ENCODE measurements around the gene SCO2. TPM values are rescaled to one million over a fixed set of nuclear protein-coding genes. Genes with fewer than 3 reads are reported as not detected.

SCO2 gene
- total and polyA plus RNA-seq, 9 of the 15 experiments (the other 6 are each of a cell fraction or from before 2014, with no cell fraction given), result 0.34 to 4.0 (median 1.1) TPM; not detected in 3

DNA sequence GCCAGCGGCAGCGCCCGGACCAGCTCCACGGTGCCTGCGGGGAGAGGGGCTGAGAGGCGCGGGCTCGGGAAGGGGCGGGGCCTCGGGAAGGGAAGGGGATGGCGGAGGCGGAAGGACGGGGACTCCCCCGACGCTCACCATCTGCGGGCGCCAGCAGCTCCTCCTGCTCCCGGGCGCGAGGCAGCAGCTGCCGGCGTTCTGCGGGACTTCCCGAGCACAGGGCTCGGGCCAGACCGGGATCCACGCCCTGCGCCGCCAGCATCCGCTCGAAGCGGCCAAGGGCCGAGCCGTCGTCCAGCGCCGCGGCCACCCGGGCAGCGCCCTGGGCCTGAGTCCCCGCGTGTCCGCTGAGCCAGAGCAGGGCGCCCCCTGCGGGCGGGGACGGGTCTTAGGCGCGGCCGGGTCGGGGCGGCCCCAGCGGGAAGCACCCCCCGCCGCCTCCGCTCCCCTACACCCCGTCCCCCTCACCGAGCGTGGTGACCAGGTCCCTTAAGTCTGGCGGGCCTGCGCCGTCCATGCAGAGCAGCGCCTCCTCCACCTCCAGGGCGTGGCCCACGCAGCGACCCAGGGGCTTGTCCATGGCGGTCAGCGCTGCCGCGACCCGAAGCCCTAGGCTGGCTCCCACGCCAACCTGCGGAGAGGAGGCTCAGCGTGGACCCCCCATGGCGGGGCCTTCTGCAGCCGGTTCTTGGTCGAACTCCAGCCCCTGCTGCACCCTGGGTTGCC is 873 bp upstream of the SCO2 start (continued):
- TF ChIP-seq, protein P1, sequence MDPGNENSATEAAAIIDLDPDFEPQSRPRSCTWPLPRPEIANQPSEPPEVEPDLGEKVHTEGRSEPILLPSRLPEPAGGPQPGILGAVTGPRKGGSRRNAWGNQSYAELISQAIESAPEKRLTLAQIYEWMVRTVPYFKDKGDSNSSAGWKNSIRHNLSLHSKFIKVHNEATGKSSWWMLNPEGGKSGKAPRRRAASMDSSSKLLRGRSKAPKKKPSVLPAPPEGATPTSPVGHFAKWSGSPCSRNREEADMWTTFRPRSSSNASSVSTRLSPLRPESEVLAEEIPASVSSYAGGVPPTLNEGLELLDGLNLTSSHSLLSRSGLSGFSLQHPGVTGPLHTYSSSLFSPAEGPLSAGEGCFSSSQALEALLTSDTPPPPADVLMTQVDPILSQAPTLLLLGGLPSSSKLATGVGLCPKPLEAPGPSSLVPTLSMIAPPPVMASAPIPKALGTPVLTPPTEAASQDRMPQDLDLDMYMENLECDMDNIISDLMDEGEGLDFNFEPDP (CRISPR knock-in tag; IDR thresholded peaks at IDR 0.05), result no peak
- TF ChIP-seq, protein P2, sequence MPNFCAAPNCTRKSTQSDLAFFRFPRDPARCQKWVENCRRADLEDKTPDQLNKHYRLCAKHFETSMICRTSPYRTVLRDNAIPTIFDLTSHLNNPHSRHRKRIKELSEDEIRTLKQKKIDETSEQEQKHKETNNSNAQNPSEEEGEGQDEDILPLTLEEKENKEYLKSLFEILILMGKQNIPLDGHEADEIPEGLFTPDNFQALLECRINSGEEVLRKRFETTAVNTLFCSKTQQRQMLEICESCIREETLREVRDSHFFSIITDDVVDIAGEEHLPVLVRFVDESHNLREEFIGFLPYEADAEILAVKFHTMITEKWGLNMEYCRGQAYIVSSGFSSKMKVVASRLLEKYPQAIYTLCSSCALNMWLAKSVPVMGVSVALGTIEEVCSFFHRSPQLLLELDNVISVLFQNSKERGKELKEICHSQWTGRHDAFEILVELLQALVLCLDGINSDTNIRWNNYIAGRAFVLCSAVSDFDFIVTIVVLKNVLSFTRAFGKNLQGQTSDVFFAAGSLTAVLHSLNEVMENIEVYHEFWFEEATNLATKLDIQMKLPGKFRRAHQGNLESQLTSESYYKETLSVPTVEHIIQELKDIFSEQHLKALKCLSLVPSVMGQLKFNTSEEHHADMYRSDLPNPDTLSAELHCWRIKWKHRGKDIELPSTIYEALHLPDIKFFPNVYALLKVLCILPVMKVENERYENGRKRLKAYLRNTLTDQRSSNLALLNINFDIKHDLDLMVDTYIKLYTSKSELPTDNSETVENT (CRISPR knock-in tag; IDR thresholded peaks at IDR 0.05), result peak; percentile 48; the same call in 1 of the 2 replicates
- no peak for TF ChIP-seq ZNF217 (CRISPR knock-in tag; IDR thresholded peaks at IDR 0.05)
- TF ChIP-seq, protein P3, sequence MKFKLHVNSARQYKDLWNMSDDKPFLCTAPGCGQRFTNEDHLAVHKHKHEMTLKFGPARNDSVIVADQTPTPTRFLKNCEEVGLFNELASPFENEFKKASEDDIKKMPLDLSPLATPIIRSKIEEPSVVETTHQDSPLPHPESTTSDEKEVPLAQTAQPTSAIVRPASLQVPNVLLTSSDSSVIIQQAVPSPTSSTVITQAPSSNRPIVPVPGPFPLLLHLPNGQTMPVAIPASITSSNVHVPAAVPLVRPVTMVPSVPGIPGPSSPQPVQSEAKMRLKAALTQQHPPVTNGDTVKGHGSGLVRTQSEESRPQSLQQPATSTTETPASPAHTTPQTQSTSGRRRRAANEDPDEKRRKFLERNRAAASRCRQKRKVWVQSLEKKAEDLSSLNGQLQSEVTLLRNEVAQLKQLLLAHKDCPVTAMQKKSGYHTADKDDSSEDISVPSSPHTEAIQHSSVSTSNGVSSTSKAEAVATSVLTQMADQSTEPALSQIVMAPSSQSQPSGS (CRISPR knock-in tag; IDR thresholded peaks at IDR 0.05), result no peak
- TF ChIP-seq EGR1 (conservative IDR thresholded peaks at IDR 0.05), result peak; percentile 61; the same call in 1 of the 2 replicates
- no peak for TF ChIP-seq TSC22D4 (tag; IDR thresholded peaks at IDR 0.05)
- peak; percentile 67 for TF ChIP-seq RBM22 (IDR thresholded peaks at IDR 0.05; ENCODE audit: low read depth, low read length, poor library complexity, severe bottlenecking)
- TF ChIP-seq CBX1 (IDR thresholded peaks at IDR 0.05; ENCODE audit: low read depth), result no peak
- TF ChIP-seq RBM39 (optimal IDR thresholded peaks at IDR 0.05; ENCODE audit: low read depth, low read length), result no peak
- TF ChIP-seq CXXC5 (CRISPR knock-in tag; IDR thresholded peaks at IDR 0.05), result peak; percentile 43
- no peak for TF ChIP-seq RBM17 (IDR thresholded peaks at IDR 0.05; ENCODE audit: borderline replicate concordance, low read depth, low read length)
- TF ChIP-seq TCFL5 (CRISPR knock-in tag; conservative IDR thresholded peaks at IDR 0.05), result no peak
- TF ChIP-seq SRSF9 (IDR thresholded peaks at IDR 0.05; ENCODE audit: borderline replicate concordance, low read depth, low read length), result no peak
- no peak for TF ChIP-seq CHD4 (IDR thresholded peaks at IDR 0.05; ENCODE audit: insufficient read depth, insufficient replicate concordance, low read depth, low read length, poor library complexity, severe bottlenecking)
- no peak for TF ChIP-seq GABPB2 (CRISPR knock-in tag; conservative IDR thresholded peaks at IDR 0.05)
- TF ChIP-seq, protein P4, sequence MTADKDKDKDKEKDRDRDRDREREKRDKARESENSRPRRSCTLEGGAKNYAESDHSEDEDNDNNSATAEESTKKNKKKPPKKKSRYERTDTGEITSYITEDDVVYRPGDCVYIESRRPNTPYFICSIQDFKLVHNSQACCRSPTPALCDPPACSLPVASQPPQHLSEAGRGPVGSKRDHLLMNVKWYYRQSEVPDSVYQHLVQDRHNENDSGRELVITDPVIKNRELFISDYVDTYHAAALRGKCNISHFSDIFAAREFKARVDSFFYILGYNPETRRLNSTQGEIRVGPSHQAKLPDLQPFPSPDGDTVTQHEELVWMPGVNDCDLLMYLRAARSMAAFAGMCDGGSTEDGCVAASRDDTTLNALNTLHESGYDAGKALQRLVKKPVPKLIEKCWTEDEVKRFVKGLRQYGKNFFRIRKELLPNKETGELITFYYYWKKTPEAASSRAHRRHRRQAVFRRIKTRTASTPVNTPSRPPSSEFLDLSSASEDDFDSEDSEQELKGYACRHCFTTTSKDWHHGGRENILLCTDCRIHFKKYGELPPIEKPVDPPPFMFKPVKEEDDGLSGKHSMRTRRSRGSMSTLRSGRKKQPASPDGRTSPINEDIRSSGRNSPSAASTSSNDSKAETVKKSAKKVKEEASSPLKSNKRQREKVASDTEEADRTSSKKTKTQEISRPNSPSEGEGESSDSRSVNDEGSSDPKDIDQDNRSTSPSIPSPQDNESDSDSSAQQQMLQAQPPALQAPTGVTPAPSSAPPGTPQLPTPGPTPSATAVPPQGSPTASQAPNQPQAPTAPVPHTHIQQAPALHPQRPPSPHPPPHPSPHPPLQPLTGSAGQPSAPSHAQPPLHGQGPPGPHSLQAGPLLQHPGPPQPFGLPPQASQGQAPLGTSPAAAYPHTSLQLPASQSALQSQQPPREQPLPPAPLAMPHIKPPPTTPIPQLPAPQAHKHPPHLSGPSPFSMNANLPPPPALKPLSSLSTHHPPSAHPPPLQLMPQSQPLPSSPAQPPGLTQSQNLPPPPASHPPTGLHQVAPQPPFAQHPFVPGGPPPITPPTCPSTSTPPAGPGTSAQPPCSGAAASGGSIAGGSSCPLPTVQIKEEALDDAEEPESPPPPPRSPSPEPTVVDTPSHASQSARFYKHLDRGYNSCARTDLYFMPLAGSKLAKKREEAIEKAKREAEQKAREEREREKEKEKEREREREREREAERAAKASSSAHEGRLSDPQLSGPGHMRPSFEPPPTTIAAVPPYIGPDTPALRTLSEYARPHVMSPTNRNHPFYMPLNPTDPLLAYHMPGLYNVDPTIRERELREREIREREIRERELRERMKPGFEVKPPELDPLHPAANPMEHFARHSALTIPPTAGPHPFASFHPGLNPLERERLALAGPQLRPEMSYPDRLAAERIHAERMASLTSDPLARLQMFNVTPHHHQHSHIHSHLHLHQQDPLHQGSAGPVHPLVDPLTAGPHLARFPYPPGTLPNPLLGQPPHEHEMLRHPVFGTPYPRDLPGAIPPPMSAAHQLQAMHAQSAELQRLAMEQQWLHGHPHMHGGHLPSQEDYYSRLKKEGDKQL (CRISPR knock-in tag; IDR thresholded peaks at IDR 0.05; ENCODE audit: borderline replicate concordance), result no peak
